Activated naive CD4-positive, alpha-beta T cell treated with anti-CD3 and anti-CD28 coated beads, Interleukin-2, amount 50 U/mL, for 16 hours (primary cell): Measurements from ENCODE around the gene MAML3.
A peak's percentile ranks its signal among the peaks of the same experiment; 100 is the strongest.

Experiments used
- DNase-seq: peaks from one replicate; pipeline ENCODE4 v3.0.0-alpha.2; 2020

The MAML3 gene

DNA sequence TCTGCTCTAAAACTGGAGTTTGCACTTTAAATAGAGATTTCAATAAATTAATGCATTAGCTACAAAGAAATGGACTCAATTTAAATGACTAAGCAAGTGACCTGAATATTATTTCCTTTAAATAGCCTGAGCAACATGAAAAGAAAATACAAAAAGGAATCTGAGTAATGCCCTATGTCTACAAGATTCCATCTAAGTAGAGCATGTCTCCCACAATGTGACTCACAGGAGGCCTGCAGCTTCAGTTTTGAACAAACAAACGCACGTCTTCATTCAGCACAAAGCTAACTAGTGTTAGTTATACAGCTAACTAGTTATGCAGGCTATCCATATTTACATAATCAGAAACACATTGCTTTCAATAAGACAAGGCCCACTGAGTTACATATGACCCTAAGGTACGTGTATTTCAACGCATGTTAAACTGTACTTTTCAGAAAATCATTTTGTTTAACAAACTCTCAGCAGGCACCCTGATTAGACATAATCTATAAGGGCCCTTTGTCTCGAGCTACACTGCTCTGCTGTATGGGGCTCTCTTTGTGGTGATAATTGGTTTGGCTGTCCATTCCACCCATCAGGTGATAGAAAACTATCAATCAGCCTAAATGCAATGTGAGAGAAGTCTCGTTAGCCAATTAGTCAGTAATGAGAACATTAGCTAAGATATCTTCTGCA is 116.5 kb downstream of the MAML3 start:
- no peak for DNase-seq

DNA sequence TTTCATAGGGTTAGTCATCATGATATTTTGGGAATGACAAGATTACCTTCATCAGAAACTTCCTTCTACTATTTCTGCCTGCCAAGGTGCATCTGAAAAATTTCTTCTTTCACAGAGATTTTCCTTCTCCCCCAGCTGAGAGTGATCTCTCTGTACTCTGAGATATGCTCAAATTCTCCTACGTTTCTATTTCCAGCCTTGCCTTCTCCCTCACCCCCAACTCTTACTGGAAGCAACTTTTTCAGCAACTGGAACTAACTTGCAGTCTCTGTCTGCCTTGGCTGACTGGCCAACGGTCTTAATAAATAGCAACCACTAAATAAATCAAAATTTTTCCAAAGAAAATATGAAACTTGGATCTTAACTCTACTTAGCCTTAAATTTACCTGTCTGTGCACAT is 122.3 kb downstream of the MAML3 start:
- no peak for DNase-seq

DNA sequence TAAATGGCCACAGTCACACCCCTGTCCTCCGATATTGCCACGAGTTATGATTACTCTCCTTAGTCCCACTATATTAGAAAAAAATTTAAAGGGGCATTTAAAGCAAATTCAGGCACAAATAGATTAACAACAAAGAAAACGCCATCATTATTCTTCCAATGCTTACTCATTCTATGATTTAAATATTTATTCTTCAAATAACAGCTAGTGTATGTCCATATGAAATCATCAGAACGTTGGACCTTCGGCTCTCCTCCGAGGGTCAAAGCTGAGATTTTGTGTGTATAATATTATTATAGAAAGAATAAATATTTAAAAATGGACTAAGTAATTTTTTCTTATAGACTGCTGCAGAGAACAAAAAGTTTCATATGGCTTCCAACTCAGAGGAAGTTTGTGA is 122.9 kb downstream of the MAML3 start:
- DNase-seq, result no peak

DNA sequence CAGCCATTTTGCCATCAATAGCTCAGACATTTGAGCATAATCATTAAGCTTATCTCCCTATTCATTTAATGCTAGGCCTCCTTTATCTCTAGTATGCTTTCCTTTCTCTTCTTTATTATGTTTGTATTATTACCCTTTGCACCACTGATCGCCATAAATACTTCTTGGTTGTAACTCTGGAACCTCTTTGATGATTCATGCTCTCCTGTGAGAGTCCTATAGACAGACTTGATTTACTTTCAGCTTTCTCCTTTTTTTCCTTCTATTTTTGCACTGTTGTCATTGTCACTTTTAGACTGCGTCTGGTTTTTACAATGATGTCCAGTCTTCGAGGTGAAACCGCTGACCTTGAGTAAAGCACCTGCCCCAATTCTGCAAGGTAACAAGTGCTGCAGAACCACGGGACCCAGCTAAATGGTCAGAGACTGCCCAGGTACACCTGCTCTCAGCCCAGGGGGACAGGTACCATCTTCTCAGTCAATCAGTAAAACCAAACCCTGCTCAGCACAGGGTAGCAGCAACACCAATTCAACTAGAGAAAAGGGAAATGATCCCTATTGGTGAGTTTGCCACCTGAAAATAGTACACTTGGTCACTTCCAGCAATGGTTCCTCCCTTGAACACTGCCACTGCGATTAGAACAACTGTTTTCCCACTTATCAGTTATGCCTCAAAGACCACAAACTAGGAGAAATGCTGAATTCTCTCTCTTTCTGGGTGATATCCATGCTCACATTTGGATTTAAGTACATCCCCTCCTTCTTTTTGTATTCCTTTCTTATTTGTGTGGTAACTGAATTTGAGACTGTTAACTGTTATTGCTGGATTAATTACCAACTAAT is 125.1 kb downstream of the MAML3 start:
- no peak for DNase-seq

DNA sequence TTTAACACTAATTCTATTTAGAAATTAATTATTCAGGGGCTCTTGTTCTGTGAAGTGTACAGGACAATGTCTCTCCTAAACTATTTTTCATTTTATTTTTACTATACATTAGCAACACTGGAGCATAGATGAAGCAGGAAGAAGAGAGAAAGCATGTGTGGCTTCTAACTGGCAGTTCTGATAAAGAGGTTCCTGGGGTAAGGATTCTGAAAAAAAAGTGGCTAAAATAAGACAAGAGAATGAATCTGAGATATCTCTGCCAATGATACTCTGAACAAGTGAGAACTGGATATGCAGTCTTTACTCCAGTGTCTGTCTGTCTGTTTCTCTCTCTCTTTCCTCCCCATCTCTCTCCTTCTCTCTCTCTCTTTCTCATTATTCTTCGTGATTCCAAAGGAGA is 125.9 kb downstream of the MAML3 start:
- no peak for DNase-seq

DNA sequence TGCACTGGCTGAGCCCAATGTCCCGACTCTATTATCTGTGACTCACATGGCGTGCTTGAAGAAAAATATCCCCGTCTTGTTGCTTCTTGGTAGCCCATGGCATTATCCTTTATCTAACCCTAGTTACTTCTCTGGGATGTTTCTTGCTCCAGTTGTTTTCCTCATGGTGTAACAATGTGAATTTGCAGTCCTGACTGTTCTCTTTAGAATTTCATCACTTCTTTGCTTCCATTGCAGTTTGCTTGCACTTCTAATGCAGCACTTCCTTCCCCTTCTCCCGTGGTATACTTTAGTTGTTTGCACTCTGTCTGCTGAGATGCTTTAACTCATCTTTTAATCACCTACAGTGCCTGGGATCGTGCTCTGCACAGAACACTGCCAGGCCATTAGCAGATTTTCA is 126.9 kb downstream of the MAML3 start:
- DNase-seq, result no peak

DNA sequence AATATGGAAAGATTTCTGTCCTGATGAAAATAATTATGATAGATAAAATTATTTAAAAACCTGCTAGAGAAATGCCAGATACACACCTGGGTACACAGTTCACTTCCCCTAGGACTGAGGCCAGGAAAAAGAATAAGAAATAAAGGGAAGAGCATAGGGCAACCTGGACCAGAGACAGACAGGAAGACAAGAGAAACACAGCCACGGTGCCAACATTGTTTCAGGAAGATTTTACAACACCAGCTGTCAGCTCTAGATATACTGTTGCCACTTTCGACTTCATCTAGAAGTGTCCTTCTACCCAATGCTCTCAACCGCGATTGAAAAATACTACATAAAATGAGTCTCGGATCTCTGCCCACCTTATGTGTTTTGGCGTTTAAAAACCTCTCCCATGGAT is 128.5 kb downstream of the MAML3 start:
- no peak for DNase-seq

DNA sequence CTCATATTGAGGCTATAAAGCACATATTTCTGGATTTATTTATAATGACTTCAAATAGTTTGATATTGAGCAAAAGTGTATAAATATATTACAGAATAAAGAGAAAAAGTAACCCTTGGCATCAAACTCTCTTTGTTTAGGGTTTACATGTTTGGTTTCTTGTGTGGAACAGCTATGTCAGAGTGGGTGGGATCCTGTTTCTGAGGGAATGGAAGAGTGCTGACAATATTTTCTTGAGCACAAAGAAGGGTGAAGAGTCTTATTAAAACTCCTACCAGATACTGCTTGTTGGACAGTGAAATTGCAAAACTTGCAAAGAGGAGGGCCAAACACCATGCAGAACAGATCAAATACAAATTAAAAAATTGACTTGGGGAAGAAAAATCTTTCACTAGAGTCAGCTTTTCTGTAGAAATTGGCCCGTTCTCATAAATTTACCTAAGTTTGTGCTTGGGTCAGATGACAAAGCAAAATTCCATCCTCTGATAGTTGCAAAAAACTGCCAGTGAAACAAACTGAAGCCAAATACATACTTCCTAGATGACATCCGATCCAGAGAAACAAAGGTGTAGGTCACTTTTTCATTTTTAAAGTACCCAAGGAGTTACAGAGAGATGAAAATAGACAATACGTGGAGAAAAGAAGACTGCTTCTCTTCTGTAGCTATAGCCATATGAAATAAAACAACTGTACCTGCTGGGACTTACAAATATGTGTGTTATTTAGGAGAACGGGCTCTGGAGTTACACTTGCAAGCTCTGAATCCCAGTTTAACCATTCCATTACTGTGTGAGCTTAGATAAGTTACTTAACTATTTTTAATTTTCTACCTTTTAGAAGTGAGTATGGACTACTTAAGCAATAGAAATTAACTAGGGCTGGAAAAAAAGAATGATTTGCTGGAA is 133.3 kb downstream of the MAML3 start:
- DNase-seq, result no peak

DNA sequence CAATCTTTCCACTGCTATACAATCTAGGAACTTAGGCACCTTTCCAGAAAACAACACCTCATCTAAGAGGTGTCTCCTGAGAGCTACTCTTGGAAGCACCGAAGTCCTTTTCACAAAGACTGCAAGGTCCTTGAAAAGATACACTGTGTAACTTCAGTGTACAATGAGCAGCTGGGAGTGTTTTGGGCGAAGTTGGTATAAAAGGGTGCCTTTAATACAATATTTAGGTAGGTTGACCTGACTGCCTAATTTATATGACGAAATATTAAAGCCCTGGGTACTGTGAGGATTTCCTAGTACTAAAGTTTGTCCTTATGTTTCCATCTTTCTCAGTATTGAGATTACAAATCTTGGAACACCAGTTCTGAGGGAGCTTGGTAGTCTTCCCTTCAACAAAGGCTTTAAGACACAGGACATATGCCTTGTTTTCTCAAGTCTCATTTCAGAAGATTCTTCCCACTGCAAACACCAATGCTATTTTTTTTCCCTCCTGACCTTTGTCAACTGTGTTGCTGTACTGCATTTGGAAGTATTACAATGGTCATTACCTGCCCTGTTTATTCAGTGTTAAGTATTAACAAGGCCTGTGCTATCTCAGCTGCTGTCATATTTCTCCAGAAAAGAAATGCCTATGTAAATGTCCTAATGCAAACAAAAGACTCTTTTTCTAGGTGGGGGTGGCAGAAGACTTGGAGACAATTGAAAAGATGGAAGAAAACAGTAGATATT is 134.2 kb downstream of the MAML3 start:
- no peak for DNase-seq

DNA sequence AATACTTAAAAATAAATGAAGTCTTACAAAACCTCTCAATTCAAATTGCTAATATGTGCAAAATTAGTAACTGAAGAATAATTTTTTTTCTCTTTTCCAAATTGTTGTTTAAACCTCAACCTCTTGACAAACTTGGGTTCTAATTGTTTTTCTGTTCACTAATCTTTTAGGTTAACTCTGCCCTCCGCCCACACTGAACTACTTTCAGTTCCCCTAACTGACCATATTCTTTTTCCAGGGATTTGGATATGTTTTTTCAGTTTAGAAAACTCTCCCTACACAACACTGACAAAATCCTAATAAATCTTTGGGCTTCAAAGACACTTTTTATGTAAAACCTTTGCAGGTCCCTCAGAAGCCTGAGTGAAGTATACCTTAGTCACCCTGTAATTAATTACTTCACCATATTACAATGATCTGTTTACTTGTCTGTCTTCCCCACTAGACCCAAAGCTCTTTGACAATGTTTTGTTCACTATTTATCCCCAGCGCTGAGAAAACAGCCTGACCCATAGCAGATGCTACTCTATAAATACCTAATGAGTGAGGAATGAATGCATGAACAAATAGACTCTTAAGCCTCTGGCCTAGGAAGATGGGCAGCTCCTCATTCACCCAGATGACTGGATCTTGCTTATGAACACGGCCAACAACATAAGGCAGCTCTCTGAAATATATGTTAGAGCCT is 134.9 kb downstream of the MAML3 start:
- DNase-seq, result no peak

DNA sequence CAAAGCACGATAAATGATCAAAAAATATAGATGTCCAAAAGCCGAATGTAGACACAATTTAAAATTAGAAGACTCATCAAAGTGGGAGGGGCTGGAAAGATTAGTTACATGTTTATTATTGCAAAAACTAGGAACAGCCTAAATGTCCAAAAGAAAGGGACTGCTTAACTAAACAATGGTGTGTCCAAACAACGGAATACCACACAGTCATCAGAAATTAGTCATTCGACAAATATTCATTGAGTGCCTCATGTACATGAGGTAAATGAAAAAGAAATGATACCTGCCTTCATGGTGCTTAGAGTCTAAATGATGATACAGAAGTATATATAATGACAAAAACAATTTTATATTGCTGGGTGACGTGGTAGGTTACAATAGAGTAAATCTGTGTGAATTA is 139.7 kb downstream of the MAML3 start:
- no peak for DNase-seq

DNA sequence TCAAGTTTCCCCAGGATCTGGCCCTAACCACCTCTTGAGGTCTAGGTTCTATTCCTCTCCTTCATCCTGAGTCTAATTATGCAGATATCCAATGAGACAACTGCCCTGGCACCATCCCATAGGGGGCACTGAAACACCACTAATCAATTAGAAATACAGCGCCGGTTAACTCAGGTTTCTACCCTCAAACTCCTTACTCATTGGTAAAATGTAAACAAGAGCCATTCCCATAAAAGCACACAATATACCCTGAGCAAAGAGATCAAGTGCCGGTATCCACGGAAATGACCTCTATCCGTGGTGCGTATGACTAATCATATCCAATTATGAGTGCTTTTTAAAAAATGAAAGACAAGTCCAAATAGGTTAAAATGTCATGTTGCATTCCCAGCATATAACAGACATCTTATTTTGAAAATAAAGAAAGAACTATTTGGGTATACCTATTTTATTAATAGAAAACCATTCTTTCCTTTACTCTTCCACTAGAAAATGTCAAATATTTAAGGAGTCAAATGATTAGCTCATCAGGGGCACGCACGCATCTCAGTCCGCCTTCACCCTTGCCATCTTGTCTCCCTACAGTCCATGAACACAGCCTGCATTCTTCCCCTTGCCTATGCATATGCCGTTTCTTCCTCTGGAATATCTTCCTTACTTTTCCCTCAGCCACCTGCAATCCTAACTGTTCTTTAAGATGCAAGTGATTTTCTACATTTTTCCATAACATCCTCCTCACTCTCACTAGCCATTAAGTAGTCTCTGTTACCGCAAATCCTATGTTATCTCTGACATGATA is 141.1 kb downstream of the MAML3 start:
- peak; percentile 59 for DNase-seq

DNA sequence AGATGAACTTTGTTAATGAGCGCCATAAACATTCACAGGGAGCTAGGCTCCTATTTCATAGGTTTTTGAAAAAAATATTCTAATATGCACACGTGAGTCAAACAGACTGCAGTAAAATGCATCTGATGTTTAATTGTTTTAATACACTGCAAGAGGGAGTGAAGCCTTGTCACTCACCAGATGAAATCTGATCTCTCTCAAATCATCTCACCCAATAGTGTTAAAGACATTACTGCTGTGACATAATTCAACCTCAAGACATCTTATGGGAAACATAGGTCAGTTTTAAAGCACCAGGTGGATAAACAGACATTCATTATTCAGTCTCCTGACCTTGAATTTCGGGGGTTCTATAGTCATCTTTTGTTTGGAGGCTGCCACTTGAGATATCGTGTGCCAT is 148.3 kb downstream of the MAML3 start:
- DNase-seq, result no peak

DNA sequence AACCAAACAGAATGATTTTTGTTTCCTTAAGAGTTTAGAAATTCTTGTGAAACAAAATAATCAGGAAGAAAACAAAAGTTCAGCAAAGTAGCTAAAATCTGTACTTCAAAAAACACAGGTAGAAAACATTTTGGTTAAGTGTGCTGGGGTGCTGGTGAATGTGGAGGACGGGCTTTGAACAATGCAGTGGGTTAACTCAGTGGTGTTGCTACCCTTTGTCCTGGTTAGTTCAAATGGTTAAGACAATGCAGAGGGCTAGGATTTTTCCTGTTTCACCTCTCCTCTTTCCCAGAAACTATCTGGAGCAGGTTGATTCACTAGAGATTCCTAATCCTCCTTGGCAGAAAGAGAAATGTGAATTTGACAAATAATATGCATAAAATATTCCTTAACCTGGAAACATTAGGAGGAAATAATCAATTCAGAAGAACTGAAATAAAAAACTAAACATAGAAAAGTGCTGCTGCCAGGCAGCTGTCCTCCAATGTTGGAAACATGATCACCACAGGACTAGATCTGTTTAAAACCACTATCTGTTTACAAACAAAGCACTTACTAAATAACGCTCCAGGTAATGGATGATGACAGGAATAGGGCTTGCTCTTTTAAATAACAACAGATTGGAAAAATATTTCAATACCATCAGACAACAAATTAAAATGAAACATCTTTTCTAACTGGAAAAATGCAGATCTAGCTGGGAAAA is 148.9 kb downstream of the MAML3 start:
- no peak for DNase-seq

DNA sequence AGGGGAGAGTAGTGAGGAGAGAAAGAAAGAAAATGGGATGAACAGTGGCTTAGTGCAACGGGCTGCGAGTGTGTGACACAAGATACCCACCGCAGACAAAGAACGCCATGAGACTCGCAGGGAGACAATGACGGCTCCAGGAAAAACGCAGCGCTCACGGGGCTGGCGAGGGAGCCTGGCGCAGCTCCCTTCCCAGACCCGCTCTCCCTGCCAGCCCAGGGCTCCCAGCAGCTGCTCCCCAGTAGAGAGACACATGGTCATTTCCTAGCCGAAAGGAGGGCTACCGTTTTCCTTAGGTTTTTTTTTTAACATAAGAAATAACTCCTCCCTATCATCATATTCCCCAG is 149.5 kb downstream of the MAML3 start:
- no peak for DNase-seq

DNA sequence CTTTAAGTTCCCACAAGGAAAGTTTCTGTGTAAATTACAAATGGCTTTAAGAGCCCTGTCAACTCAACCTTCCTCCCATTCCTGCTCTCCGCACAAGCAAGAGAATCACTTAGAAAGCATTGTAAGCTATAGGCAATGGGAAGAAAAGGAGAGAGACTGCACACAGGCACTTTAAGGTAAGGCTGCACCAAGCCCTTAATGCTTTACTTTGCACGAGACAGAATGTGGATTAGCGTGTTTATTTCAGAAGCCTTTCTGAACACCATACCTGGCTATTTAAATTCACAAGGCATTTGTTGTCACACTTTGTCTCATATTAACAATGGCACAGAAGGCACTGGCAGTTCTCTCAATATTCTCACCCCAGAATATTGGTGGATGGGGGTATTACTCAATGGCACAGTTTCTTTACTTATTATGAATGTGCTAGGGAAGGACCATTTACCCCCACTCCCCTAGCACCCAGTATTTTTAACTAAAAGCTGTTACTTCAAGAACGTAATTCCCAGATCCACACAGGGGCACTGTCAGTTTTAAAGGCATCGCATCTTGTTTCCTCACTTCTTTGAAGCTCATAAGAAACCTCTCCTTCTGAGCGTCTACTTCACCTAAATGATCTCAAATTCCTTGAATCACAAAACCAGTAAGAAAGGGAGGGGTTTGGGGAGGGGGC is 150.0 kb downstream of the MAML3 start:
- DNase-seq, result no peak

DNA sequence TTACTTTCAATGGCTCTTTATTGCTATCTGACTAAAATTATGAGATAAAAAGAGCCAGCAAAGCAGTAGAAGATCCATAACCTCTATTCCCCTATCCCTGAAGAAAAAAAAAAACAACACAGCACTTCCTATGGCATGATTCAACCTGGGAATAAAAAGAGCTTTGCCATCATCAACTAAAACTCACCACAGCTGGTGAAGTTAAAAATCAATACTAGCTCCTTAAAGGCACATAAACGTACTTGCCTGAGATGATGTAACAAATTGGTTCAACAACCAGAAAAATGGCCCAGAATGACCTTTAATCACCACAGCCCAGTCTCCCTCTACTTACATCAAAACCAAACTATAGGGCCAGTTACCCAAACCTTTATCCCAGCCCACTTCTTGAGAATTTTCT is 153.8 kb downstream of the MAML3 start:
- no peak for DNase-seq

DNA sequence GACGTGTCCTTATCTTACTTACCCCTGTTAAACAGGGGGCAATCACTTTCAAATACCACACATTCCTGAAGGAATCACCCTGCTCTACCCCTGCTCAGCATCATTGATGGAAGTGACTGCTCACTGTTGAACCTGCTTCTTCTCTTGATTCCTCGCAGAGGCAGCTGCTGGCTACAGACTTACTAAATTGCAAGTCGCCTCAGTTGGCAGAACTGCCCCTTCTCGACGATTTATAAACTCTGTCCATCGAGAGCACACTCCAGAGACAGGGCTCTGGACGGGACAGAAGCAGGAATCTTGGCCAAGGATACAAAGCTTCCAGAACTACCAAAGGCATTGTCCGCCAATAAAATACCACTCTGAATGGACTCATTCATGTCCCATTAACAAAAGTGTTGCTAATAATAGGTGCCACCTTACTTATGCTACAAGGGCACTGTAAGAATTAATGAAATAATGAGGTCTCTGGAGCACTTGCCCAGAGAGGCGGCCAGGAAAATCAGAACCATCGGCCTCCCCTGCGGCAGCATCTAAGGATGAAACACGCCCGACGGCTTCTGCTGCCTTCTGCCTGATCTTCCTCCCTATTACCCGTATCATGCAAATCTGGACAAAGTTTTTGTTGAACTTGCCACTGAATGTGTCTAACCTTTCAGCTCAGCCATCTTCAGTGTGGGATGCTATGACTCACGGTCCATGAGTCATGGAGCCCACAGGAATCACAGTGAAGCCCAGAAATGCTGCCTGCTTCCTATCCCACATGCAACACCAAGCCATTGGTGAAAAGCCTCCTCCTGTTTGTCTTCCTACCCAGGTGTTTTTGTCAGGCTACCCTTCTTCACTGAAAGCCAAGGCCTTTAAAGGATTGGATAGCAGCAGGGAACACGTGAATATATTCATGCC is 164.9 kb downstream of the MAML3 start:
- peak; percentile 35 for DNase-seq

DNA sequence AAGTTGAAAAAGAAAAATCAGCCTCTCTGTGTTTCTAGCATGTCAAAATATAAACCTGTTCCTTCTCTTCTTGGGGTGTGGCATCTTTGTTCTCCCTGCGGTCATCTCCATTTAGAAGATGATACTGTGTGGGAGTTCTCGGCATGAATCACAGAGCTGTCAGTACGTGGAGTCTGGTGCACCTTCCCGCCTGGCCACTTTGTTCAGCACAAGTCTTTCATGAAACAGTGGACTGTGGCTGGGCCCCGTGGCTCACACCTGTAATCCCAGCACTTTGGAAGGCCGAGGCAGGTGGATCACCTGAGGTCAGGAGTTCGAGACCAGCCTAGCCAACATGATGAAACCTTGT is 166.5 kb downstream of the MAML3 start:
- no peak for DNase-seq
